Thoracic aorta (tissue), 2 donors: Measurements from ENCODE around the gene HEXD. TPM values are rescaled to one million over a fixed set of nuclear protein-coding genes. Genes with fewer than 3 reads are reported as not detected.

Experiments used
- ATAC-seq: fragments of 150-250 bp; one replicate; pipeline ENCODE4 v1.8.0; 2017; ENCODE audit warnings: low read depth; ENCODE audit not compliant: insufficient number of reproducible peaks, low FRiP score
- DNase-seq: peaks from one replicate; pipeline ENCODE4 v3.0.0-alpha.2; 2020; ENCODE audit warnings: low spot score
- H3K27ac ChIP-seq, 2 donors: fragments of 200-600 bp; sonication (generic); 1 replicate in 1 of 2; 2 replicates in 1 of 2; pipeline ENCODE4 v1.5.1; 2016; ENCODE audit warnings: mild to moderate bottlenecking in 2 of 2, moderate library complexity in 2 of 2
- H3K27me3 ChIP-seq: fragments of 200-600 bp; sonication (generic); replicated peaks from 2 replicates; pipeline ENCODE4 v1.6.0; 2016; ENCODE audit warnings: mild to moderate bottlenecking; ENCODE audit not compliant: insufficient read depth
- H3K36me3 ChIP-seq: fragments of 200-600 bp; sonication (generic); one replicate; pipeline ENCODE4 v1.5.1; 2016
- H3K4me1 ChIP-seq, 2 donors: fragments of 200-600 bp; sonication (generic); 1 replicate in 1 of 2; 2 replicates in 1 of 2; pipeline versions ENCODE4 v1.5.1 to v1.6.0; 2016; ENCODE audit warnings: low read depth in 2 of 2, mild to moderate bottlenecking in 1 of 2; ENCODE audit not compliant: control insufficient read depth in 1 of 2
- H3K4me3 ChIP-seq: fragments of 200-600 bp; sonication (generic); 2 replicates; pipeline ENCODE4 v1.5.1; 2016; ENCODE audit warnings: mild to moderate bottlenecking
- H3K9me3 ChIP-seq: fragments of 200-600 bp; sonication (generic); 2 replicates; pipeline ENCODE4 v1.5.1; 2016
- CTCF ChIP-seq: fragments of 200-600 bp; sonication (generic); IDR thresholded peaks from one replicate; pipeline ENCODE4 v1.5.1; 2019; ENCODE audit warnings: antibody characterized with exemption
- total RNA-seq, 2 donors: library from RNA; depleted of rRNA; stranded (reverse); fragments of >200 nt; gene quantifications; one replicate each; pipeline versions ENCODE4 v1.1.0 to v1.2.3, GENCODE V29; 2016

Gene HEXD
- total RNA-seq, 2 donors from 2014 or later = 31.4 to 34.7 TPM

DNA sequence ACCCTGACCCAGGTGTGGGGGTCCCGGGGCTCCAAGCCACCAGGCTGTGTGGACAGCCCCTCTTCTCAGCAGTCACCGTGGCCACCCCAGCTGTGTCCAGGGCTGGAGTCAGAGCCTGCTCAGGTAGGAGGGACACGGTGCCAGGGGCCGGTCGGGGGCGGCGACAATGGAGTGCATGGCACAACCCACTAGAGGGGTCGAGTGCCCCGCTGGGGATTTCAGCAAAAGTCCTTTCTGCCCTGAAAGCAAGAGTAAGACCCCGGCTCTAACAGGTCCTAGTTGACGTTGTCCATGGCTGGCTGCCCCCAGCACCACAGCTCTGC, 35.3 kb upstream of the HEXD start:
- TF ChIP-seq CTCF = no peak
- H3K9me3 ChIP-seq = no peaks in the 10 kb centered on the region
- ATAC-seq (no peak), DNase-seq (no peak)
- no peaks in the 10 kb centered on the region for H3K36me3 ChIP-seq
- no peak overlapping the region for H3K27ac ChIP-seq
- no peaks in the 10 kb centered on the region for H3K27me3 ChIP-seq
- H3K4me1 ChIP-seq = peaks cover 14 to 62% of the 10 kb centered on the region in 2 donors
- no peak overlapping the region for H3K4me3 ChIP-seq

DNA sequence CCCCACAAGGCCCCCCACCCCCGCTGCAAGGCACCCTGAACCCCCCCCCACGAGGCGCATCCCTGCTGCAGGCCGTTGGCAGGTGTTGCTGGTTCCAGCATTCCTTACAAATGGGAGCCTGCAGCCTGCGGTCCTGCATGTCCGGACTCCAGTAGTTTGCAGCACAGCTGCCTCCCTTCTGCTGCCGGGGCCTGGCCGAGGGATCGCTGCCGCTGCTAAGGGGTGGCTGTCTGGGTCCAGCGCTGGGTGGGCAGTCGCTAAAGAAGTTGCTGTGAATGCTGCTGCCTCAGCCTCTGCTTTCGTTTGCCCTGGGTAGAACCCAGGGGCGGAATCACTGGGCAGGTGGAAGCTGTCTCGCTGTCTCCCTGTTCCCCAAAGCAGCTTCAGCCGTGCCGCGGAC, 34.7 kb upstream of the HEXD start:
- no peak overlapping the region for H3K27ac ChIP-seq

GRCh38 chr17:82384051-82384729, 34.0 kb upstream of the HEXD start:
- H3K9me3 ChIP-seq = no peaks in the 10 kb centered on the region
- H3K4me1 ChIP-seq = peaks cover 14 to 49% of the 10 kb centered on the region in 2 donors
- H3K4me3 ChIP-seq = no peak overlapping the region
- no peaks in the 10 kb centered on the region for H3K27me3 ChIP-seq
- H3K36me3 ChIP-seq = no peaks in the 10 kb centered on the region
- no peak overlapping the region for H3K27ac ChIP-seq
- DNase-seq (no peak), ATAC-seq (no peak)
- no peak for TF ChIP-seq CTCF

More for the DNA sequence above, 34.7 kb upstream of the HEXD start:
- TF ChIP-seq CTCF = no peak
- ATAC-seq = no peak
- no peaks in the 10 kb centered on the region for H3K36me3 ChIP-seq
- DNase-seq = no peak
- H3K4me1 ChIP-seq = peaks cover 14 to 57% of the 10 kb centered on the region in 2 donors
- H3K9me3 ChIP-seq = no peaks in the 10 kb centered on the region
- no peaks in the 10 kb centered on the region for H3K27me3 ChIP-seq
- no peak overlapping the region for H3K4me3 ChIP-seq

- Histone ChIP-seq H3K4me1 (peaks cover 14 to 48% of the 10 kb centered on the region in 2 donors), H3K36me3 (no peaks in the 10 kb centered on the region), H3K4me3 (peak overlapping the region; percentile 30), H3K27me3 (no peaks in the 10 kb centered on the region), H3K27ac (no peak overlapping the region), H3K9me3 (no peaks in the 10 kb centered on the region)
- peak; percentile 45 for DNase-seq
- no peak for TF ChIP-seq CTCF
- ATAC-seq = no peak
Observed at GRCh38 chr17:82384730-82385481, 33.2 kb upstream of the HEXD start.

DNA sequence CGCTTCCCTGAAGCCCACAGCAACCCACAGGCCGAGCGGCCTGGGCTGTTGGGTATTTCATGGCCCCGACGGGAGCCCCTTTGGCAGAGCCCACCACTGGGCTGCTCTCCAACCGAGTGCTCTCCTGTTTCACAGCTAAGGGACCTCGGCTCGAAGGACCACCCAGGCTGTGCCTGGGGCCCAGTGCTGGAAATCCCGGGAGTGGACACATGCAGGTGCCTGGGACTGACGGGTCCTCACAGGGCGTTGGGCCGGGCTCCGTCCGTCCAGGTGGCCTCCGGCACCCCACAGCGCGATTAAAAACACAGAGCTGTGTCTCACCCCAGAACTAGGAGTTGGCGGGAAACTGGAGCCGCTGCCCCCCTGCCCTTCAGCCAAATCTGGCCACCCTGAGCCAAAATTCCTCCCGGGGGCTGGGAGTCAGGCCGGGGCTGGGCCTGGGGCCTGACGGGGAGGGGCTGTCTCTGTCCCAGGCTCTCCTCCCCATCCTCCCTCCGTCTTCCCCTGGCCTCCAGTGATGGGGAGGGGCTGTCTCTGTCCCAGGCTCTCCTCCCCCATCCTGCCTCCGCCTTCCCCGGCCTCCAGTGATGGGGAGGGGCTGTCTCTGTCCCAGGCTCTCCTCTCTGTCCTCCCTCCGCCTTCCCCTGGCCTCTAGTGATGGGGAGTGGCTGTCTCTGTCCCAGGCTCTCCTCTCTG, 32.4 kb upstream of the HEXD start:
- H3K9me3 ChIP-seq = no peaks in the 10 kb centered on the region
- DNase-seq = no peak
- H3K27me3 ChIP-seq = no peaks in the 10 kb centered on the region
- no peak for TF ChIP-seq CTCF
- no peak for ATAC-seq
- H3K4me1 ChIP-seq = peaks cover 14 to 42% of the 10 kb centered on the region in 2 donors
- no peaks in the 10 kb centered on the region for H3K36me3 ChIP-seq
- H3K4me3 ChIP-seq = peak overlapping the region; percentile 23
- no peak overlapping the region for H3K27ac ChIP-seq
